OCI-LY7 (cell line): Measurements from ENCODE around the gene STX16. TPM values are rescaled to one million over a fixed set of nuclear protein-coding genes. Genes with fewer than 3 reads are reported as not detected.

ENCODE experiments used
- BruUV-seq: library from RNA; stranded (reverse); fragments of 400-500 nt; replicated peaks from 2 replicates; lab custom pipeline; 2021; lab: Mats Ljungman, UMichigan
- CTCF ChIA-PET: fragments of 300-600 bp; sonication (Branson Sonifier 250); formaldehyde crosslinking; loops from one replicate; lab custom pipeline; 2022; ENCODE audit warnings: antibody characterized with exemption; ENCODE audit not compliant: unreplicated experiment; lab: Charles Lee
- POLR2A ChIA-PET: fragments of 300-600 bp; sonication (Branson Sonifier 250); formaldehyde crosslinking; loops from one replicate; lab custom pipeline; 2022; ENCODE audit warnings: antibody characterized with exemption; lab: Charles Lee
- DNase-seq: peaks from one replicate; pipeline ENCODE4 v3.0.0-alpha.2; 2015; ENCODE audit warnings: low spot score
- H2AFZ ChIP-seq: fragments of 200-600 bp; sonication (generic), shearing (Covaris generic); 2 replicates; pipeline ENCODE4 v1.6.1; 2014; ENCODE audit warnings: mild to moderate bottlenecking, antibody characterized with exemption, low read length, moderate library complexity
- H3K27ac ChIP-seq: fragments of 200-600 bp; sonication (generic); 2 replicates; pipeline ENCODE4 v1.5.1; 2014; ENCODE audit warnings: mixed run types, low read depth, mild to moderate bottlenecking, moderate library complexity, low read length, inconsistent platforms; ENCODE audit not compliant: poor library complexity, severe bottlenecking
- H3K36me3 ChIP-seq: fragments of 200-600 bp; sonication (generic); 2 replicates; pipeline ENCODE4 v1.6.1; 2014; ENCODE audit warnings: mild to moderate bottlenecking, antibody characterized with exemption, low read length, moderate library complexity, mixed read lengths; ENCODE audit not compliant: insufficient read depth
- H3K4me1 ChIP-seq: fragments of 200-600 bp; sonication (generic); 2 replicates; pipeline ENCODE4 v1.5.1; 2014; ENCODE audit warnings: mild to moderate bottlenecking, low read length; ENCODE audit not compliant: insufficient read depth, poor library complexity, severe bottlenecking
- H3K4me2 ChIP-seq: fragments of 200-600 bp; sonication (generic); 2 replicates; pipeline ENCODE4 v1.6.1; 2014; ENCODE audit warnings: mild to moderate bottlenecking, low read length
- H3K4me3 ChIP-seq: fragments of 200-600 bp; sonication (generic); 2 replicates; pipeline ENCODE4 v1.5.1; 2014; ENCODE audit warnings: mild to moderate bottlenecking, low read depth, low read length; ENCODE audit not compliant: poor library complexity, severe bottlenecking
- H3K79me2 ChIP-seq: fragments of 200-600 bp; sonication (generic); 2 replicates; pipeline ENCODE4 v1.6.1; 2016; ENCODE audit warnings: low read depth, mild to moderate bottlenecking, low read length, moderate library complexity, mixed read lengths; ENCODE audit not compliant: insufficient read depth
- H3K9me2 ChIP-seq: fragments of 200-600 bp; sonication (generic); 2 replicates; pipeline ENCODE4 v1.6.1; 2016; ENCODE audit warnings: mild to moderate bottlenecking, low read length, mixed read lengths; ENCODE audit not compliant: insufficient read depth
- H3K9me3 ChIP-seq: fragments of 200-600 bp; sonication (generic); 2 replicates; pipeline ENCODE4 v1.6.1; 2014; ENCODE audit warnings: mild to moderate bottlenecking, mixed run types, low read length, mixed read lengths
- H4K20me1 ChIP-seq: fragments of 200-600 bp; sonication (generic); 2 replicates; pipeline ENCODE4 v1.6.1; 2014; ENCODE audit warnings: mild to moderate bottlenecking, antibody characterized with exemption, low read length, moderate library complexity, mixed read lengths; ENCODE audit not compliant: insufficient read depth
- CTCF ChIP-seq: fragments of 200-600 bp; sonication (generic); conservative IDR thresholded peaks from 2 replicates; pipeline ENCODE4 v1.5.1; 2014; ENCODE audit warnings: mild to moderate bottlenecking, antibody characterized with exemption, low read length, moderate library complexity, mixed read lengths
- EZH2phosphoT487 ChIP-seq: fragments of 200-600 bp; sonication (generic); IDR thresholded peaks from 2 replicates; pipeline ENCODE4 v1.6.1; 2018; ENCODE audit warnings: low read depth, borderline replicate concordance, mild to moderate bottlenecking, mixed run types, antibody characterized with exemption, low read length, moderate library complexity, mixed read lengths
- intact Hi-C: fragments of 100-400 bp; cut with micrococcal nuclease; formaldehyde crosslinking; loops from one replicate; pipeline ENCODE4 v1.10.0; 2022; ENCODE audit not compliant: unreplicated experiment
- total RNA-seq, 2 experiments: library from RNA; depleted of rRNA in 1 of 2; stranded (reverse); fragments of >200 nt in 1 of 2; shearing (Covaris generic) in 1 of 2; gene quantifications; 2 replicates each; pipeline ENCODE4 v1.2.3, GENCODE V29; 2014 to 2022

STX16 gene
- total RNA-seq, 2 experiments from 2014 or later = 48.2 to 89.5 TPM

- H3K27ac ChIP-seq = no peak overlapping the region
- intact Hi-C loops = no loop called here
- H3K36me3 ChIP-seq = peaks cover 55% of the 10 kb centered on the region
- ChIA-PET CTCF (no interaction called here), POLR2A (interaction anchor here (0.5 kb wide), 1 partner anchor 48 kb away, joined by 3 read pairs; no protein-coding TSS in a partner anchor)
- H3K9me2 ChIP-seq = no peaks in the 10 kb centered on the region
- H3K79me2 ChIP-seq = no peaks in the 10 kb centered on the region
- H3K4me1 ChIP-seq = no peaks in the 10 kb centered on the region
- H4K20me1 ChIP-seq = no peaks in the 10 kb centered on the region
- BruUV-seq = no TSS peak
- H2AFZ ChIP-seq = no peak overlapping the region
- no peak overlapping the region for H3K4me2 ChIP-seq
- no peak for DNase-seq
- no peaks in the 10 kb centered on the region for H3K9me3 ChIP-seq
- TF ChIP-seq CTCF (no peak), EZH2phosphoT487 (no peak)
- no peak overlapping the region for H3K4me3 ChIP-seq
Measured at GRCh38 chr20:58678806-58679205, 27.7 kb downstream of the STX16 start.

- no peaks in the 10 kb centered on the region for H4K20me1 ChIP-seq
- H3K9me2 ChIP-seq = no peaks in the 10 kb centered on the region
- no peak overlapping the region for H3K27ac ChIP-seq
- TF ChIP-seq EZH2phosphoT487 (no peak), CTCF (no peak)
- BruUV-seq = no TSS peak
- no peaks in the 10 kb centered on the region for H3K79me2 ChIP-seq
- no peak overlapping the region for H2AFZ ChIP-seq
- no peak overlapping the region for H3K4me3 ChIP-seq
- H3K4me1 ChIP-seq = no peaks in the 10 kb centered on the region
- no peaks in the 10 kb centered on the region for H3K9me3 ChIP-seq
- intact Hi-C loops = no loop called here
- H3K36me3 ChIP-seq = peaks cover 14% of the 10 kb centered on the region
- CTCF ChIA-PET = no interaction called here
- POLR2A ChIA-PET = no interaction called here
- no peak overlapping the region for H3K4me2 ChIP-seq
- no peak for DNase-seq
Measured at GRCh38 chr20:58682656-58683531, 31.8 kb downstream of the STX16 start.

GRCh38 chr20:58684291-58684690, 33.2 kb downstream of the STX16 start:
- no peak for DNase-seq
- CTCF ChIA-PET = no interaction called here
- BruUV-seq = no TSS peak
- H3K4me1 ChIP-seq = no peaks in the 10 kb centered on the region
- H2AFZ ChIP-seq = no peak overlapping the region
- intact Hi-C loops = no loop called here
- no peaks in the 10 kb centered on the region for H4K20me1 ChIP-seq
- H3K9me3 ChIP-seq = no peaks in the 10 kb centered on the region
- peaks cover 11% of the 10 kb centered on the region for H3K36me3 ChIP-seq
- no peaks in the 10 kb centered on the region for H3K79me2 ChIP-seq
- H3K27ac ChIP-seq = no peak overlapping the region
- TF ChIP-seq CTCF (no peak), EZH2phosphoT487 (no peak)
- POLR2A ChIA-PET = no interaction called here
- H3K4me2 ChIP-seq = no peak overlapping the region
- H3K9me2 ChIP-seq = no peaks in the 10 kb centered on the region
- H3K4me3 ChIP-seq = no peak overlapping the region
